Non-pigmented ciliary epithelial cell (primary cell): Measurements from ENCODE around the gene ZP4.
A peak's percentile ranks its signal among the peaks of the same experiment; 100 is the strongest.
"Not testable (repeated sequence)": the region's sequence is repeated elsewhere in the genome, so short reads cannot be mapped to it uniquely, and the experiment has no call there.

Experiments
- DNase-seq: peaks from one replicate; pipeline ENCODE4 v3.0.0-alpha.2; 2010; ENCODE audit warnings: low read depth

ZP4 gene

DNA sequence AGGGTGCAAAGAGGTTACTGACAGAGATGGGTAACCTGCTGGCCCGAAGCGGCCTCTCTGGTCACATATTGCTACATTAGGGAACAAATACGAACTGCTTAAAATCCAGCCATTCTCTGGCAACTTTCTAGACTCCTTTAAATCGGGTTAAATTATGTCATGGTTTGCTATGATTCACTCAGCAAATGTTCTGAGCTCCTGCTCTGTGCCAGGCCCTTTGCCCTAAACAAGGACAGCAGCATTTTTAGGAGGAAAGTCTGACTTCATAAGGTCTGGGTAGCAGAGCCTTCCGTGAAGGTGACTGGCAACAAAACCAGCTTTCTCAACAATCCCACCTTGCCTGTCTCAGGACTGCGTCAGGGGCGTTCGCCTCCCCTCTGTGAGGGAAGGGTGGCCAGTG, 15.4 kb downstream of the ZP4 start:
- no peak for DNase-seq

GRCh38 chr1:237873487-237874211, 17.1 kb downstream of the ZP4 start:
- DNase-seq = peak; percentile 41

DNA sequence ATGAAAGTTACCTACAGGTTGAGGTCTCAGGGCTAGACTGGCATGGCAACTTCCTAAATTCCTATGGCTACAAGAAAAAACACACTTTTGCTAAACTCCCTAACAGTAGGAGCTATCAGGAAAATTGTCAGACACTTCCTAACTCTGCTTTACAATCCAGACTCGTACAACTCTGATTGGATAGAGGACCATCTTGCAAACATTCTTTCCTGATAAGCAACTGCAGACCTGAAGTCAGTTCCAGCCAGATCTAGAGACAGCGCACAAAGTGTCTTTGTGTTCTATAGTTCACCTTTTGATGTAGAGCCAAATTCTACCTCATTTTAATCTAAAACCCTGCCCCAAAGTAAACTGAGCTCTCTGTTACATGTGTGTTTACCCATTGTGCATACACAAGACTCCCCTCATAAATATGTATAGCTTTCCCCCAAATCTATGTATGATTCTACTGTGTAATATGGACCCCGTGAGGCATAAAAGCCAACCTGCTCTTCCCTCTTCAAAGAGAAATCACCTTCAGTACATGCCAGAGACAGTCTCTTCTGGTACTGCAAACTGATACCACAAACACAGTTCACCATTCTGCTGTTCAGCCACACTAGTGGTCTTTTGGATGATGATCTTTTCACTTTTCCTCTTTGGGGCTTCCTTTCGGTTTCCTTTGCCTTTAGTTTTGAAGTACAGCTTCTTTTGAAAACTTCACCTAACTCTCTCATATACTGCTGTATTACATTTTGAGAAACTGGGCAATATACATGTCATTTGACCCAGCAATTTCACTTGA, 21.7 kb downstream of the ZP4 start:
- DNase-seq = no peak

DNA sequence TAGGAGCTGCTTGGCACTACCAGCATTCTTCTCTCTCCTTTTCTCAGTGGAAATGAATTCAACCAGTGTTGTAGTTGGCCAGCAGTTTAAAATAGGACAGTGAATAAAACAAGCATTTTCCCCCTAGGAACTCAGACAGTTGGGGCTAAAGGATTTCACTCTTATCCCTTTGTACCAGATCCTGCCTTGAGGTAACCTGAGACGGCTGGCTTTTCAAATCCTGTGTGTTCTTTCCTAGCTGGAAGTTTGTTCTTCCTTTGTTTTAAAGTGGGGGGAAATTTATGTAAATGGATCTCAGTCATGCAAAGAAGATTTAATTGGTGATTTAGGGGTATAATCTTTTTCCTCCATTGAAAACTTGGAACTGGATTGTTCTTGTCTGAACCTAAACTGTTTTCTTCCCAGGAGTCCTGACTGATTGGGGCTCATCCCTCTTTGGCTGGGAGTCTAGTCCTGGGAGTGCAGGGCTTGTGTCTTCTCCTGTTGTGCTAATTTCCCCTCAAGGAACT, 23.3 kb downstream of the ZP4 start:
- no peak for DNase-seq

DNA sequence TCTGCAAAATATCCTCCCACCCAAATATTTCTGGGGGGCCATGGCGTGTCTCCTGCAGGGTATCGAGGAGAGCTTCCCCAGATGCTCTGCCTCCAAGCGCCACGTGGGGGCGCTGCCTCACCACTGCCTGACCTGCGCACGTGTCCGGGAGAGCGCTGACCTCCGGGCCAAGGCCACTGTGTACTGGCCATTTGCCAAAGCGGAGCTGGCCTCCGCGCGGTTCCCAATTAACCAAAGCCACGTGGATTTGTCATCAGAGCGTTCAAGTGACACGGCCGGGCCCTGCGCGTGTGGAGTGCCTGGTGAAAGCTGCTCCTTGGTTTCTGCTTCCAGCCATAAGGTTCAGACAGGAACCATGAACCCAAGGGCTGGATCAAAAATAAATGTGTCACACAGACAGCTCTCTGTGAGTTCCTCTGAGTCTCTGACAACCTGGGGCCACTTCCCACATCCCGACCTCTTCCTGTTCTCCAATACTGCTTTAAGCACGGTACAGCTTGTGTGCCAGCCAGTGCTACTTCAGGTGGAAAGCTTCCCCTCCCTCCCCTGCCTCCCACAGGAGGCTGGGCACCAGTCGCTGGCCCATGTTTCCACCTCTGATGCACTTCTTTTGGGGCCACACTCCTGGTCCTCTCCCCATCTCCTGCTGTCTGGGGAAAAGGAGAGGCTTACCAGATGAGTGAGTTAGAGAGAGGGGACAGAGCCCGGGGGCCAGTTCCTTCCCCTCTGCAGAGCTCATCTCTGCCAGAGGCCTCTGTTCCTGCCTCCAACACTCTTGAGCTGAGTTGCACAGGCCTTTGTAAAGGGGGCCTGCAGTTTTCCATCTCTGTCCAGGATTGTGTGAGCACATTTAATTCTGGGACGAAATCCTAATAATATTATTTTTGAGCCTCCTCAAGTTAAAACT, 26.1 kb downstream of the ZP4 start:
- no peak for DNase-seq

- no peak for DNase-seq
These were observed 27.5 kb downstream of the ZP4 start for GRCh38 chr1:237863234-237863633.

- DNase-seq = no peak
These were observed 28.8 kb downstream of the ZP4 start for GRCh38 chr1:237861944-237862343.

GRCh38 chr1:237858992-237859391, 31.7 kb downstream of the ZP4 start:
- DNase-seq = no peak

- no peak for DNase-seq
These were observed 33.3 kb downstream of the ZP4 start for GRCh38 chr1:237857455-237857854.

DNA sequence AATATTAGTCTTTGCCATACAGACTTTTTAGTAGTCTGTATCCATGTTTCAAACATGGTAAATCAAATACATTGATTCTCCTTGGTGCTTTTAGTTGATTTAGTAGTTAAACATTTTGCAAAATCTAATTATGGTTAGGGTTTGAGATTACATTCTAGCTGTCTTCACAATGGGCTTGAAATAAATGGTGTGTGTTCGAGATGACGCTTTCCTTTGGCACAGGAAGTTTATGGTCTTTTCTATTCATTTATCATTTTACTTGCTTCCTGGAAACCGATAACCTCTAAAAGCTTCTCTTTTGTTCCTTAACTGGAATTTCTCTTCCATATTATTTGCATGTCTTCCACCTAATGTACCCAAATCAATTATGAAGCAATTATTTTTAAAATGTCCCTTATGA, 38.4 kb downstream of the ZP4 start:
- DNase-seq = no peak

- DNase-seq = no peak
These were observed 39.4 kb downstream of the ZP4 start for GRCh38 chr1:237851210-237851845.

- DNase-seq = not testable (repeated sequence)
These were observed 47.2 kb downstream of the ZP4 start for GRCh38 chr1:237843516-237843915.

GRCh38 chr1:237841485-237841884, 49.2 kb downstream of the ZP4 start:
- no peak for DNase-seq

GRCh38 chr1:237838904-237839534, 51.7 kb downstream of the ZP4 start:
- no peak for DNase-seq

GRCh38 chr1:237838320-237838719, 52.4 kb downstream of the ZP4 start:
- DNase-seq = no peak

DNA sequence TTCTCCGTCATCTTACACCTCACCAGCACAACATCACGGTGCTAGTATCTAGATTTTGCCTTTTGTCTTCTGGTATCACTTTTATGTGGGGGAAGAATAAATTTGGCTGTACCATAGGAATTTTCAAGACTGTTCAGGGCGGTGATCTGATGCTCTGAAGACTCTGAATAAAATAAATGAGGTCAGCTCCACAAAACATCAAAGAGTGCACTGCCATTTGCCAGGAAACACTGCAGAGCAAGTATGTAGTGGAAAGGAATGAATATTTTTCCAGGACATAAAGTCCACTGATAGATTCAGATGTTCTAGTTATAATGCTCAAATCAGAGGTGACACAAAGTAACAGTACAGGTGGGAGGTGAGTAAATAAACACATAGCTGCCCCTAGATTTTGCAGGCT, 56.3 kb downstream of the ZP4 start:
- DNase-seq = no peak

- DNase-seq = no peak
These were observed 56.7 kb downstream of the ZP4 start for GRCh38 chr1:237834048-237834447.

DNA sequence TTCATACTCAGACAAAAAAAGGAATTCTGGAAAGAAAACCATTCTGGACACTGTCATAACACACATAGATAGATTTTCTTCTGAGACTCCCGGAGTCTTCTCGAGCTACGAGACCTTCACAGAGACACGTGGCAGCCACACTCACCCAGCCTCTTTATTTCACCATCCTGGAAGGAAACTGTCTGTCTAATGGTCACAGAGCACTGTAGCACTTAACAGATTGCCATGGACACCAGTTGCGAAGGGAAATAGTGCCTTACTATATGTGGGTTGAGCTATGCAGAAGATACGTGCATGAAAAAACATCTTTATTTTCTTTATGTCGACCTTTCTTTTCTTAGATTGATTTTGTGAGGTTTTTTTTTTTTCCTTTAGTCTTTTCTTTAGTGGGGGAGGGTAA, 57.9 kb downstream of the ZP4 start:
- DNase-seq = no peak
